ENCODE results near the gene SAXO1. TPM values are rescaled to one million over a fixed set of nuclear protein-coding genes. Genes with fewer than 3 reads are reported as not detected.

Gene SAXO1
- 1 to 10 TPM in 1 of 4 donors, under 1 TPM in 1, not detected in 2; 0.08 to 1.9 TPM for total RNA-seq
- under 1 TPM in 1 of 3 donors, not detected in 2; 0.38 TPM for polyA plus RNA-seq
- long read RNA-seq, donor 1: 0 reads
- long read RNA-seq, donor 2: 0 reads

GRCh38 chr9:19033015-19033414, at the start of gene SAXO1:
Gene SAXO1 (minus strand): TSS chr9:19033209. CDS start chr9:19032908, 301 bp downstream.
- Histone ChIP-seq H3K4me3 (no peak within 1 kb of the TSS), H3K9me3 (no peaks in the 10 kb centered on the region), H3K27ac (no peak within 1 kb of the TSS), H3K36me3 (ENCODE audit: insufficient read depth in 1 of 2, low read depth in 1 of 2) (no peaks in the 10 kb centered on the region), H3K27me3 (ENCODE audit: insufficient read depth in 3 of 3, low read length in 2 of 3) (peaks cover 0 to 3% (median 0%) of the 10 kb centered on the region in 3 donors), H3K4me1 (no peaks in the 10 kb centered on the region)
- ATAC-seq (no peak), DNase-seq (no peak)
- WGBS, 3 donors: 76 to 86% (median 82%) methylated on average over 20 of the region's 20 CpGs
- intact Hi-C loops (cut with DNase I): no loop called here
- TF ChIP-seq, protein P1, sequence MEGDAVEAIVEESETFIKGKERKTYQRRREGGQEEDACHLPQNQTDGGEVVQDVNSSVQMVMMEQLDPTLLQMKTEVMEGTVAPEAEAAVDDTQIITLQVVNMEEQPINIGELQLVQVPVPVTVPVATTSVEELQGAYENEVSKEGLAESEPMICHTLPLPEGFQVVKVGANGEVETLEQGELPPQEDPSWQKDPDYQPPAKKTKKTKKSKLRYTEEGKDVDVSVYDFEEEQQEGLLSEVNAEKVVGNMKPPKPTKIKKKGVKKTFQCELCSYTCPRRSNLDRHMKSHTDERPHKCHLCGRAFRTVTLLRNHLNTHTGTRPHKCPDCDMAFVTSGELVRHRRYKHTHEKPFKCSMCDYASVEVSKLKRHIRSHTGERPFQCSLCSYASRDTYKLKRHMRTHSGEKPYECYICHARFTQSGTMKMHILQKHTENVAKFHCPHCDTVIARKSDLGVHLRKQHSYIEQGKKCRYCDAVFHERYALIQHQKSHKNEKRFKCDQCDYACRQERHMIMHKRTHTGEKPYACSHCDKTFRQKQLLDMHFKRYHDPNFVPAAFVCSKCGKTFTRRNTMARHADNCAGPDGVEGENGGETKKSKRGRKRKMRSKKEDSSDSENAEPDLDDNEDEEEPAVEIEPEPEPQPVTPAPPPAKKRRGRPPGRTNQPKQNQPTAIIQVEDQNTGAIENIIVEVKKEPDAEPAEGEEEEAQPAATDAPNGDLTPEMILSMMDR (IDR thresholded peaks at IDR 0.05): no peak

- TF ChIP-seq, protein P1 (IDR thresholded peaks at IDR 0.05): no peak
- no peak for DNase-seq
- Histone ChIP-seq H3K36me3 (ENCODE audit: insufficient read depth in 1 of 2, low read depth in 1 of 2) (peaks cover 3 to 92% of the 10 kb centered on the region in 2 donors), H3K27me3 (ENCODE audit: insufficient read depth in 3 of 3, low read length in 2 of 3) (no peaks in the 10 kb centered on the region), H3K27ac (no peak overlapping the region), H3K9me3 (no peaks in the 10 kb centered on the region), H3K4me1 (no peaks in the 10 kb centered on the region), H3K4me3 (no peak overlapping the region)
- WGBS, 3 donors: 80 to 84% (median 82%) methylated on average over 1 of the region's 1 CpG
- peak in 1 of 4 donors; percentile 51 for ATAC-seq
- intact Hi-C loops (cut with DNase I): loop anchor here in 1 of 2 donors (10.0 kb wide), 1 partner anchor 280 kb away; no protein-coding TSS in a partner anchor
These were observed 41.8 kb upstream of the SAXO1 start for GRCh38 chr9:19074836-19075235.

GRCh38 chr9:19074229-19074628, 41.2 kb upstream of the SAXO1 start:
- intact Hi-C loops (cut with DNase I): loop anchor here in 1 of 2 donors (10.0 kb wide), 1 partner anchor 281 kb away; no protein-coding TSS in a partner anchor
- Histone ChIP-seq H3K27me3 (ENCODE audit: insufficient read depth in 3 of 3, low read length in 2 of 3) (no peaks in the 10 kb centered on the region), H3K27ac (no peak overlapping the region), H3K36me3 (ENCODE audit: insufficient read depth in 1 of 2, low read depth in 1 of 2) (peaks cover 6 to 93% of the 10 kb centered on the region in 2 donors), H3K4me1 (no peaks in the 10 kb centered on the region), H3K4me3 (no peak overlapping the region), H3K9me3 (no peaks in the 10 kb centered on the region)
- ATAC-seq: peak in 1 of 4 donors; percentile 15
- TF ChIP-seq, protein P1 (IDR thresholded peaks at IDR 0.05): no peak
- WGBS, 3 donors: 97 to 100% (median 97%) methylated on average over 2 of the region's 2 CpGs
- DNase-seq: no peak

DNA sequence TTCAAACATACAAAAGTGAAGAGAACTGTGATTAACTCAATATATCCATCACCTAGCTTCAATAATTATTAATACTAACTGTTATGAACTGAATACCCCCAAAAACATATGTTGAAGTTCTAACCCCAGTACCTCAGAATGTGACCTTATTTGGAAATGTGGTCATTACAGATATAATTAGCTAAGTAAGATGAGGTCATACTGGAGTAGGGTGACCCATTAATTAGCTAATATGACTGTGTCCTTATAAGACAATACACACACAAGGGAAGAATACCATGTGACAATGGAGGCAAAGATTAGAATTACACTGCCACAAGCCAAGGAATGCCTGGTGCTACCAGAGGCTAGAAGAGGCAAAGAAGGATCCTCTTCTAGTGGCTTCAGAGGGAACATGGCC, 24.0 kb upstream of the SAXO1 start:
- ATAC-seq: no peak
- Histone ChIP-seq H3K4me3 (no peak overlapping the region), H3K27me3 (ENCODE audit: insufficient read depth in 3 of 3, low read length in 2 of 3) (no peaks in the 10 kb centered on the region), H3K9me3 (no peaks in the 10 kb centered on the region), H3K4me1 (peaks cover 8% of the 10 kb centered on the region), H3K27ac (no peak overlapping the region), H3K36me3 (ENCODE audit: insufficient read depth in 1 of 2, low read depth in 1 of 2) (peaks cover 9 to 62% of the 10 kb centered on the region in 2 donors)
- TF ChIP-seq, protein P1 (IDR thresholded peaks at IDR 0.05): no peak
- no peak for DNase-seq
- intact Hi-C loops (cut with DNase I): no loop called here
